Activated naive CD4-positive, alpha-beta T cell treated with anti-CD3 and anti-CD28 coated beads, Interleukin-2, amount 50 U/mL, for 72 hours (primary cell): Measurements from ENCODE around the gene RNF157. TPM values are rescaled to one million over a fixed set of nuclear protein-coding genes. Genes with fewer than 3 reads are reported as not detected.
"Not testable (repeated sequence)": the region's sequence is repeated elsewhere in the genome, so short reads cannot be mapped to it uniquely, and the experiment has no call there.

Experiments used
- ATAC-seq, 2 donors: fragments of 150-1000 bp; cut with Tn5 transposase; 2 replicates each; pipeline ENCODE4 v1.10.0; 2021; ENCODE audit warnings: mild to moderate bottlenecking in 2 of 2, moderate library complexity in 2 of 2
- DNase-seq, 2 donors: peaks; one replicate each; pipeline ENCODE4 v3.0.0; 2021 to 2022; ENCODE audit warnings: low spot score in 2 of 2
- H3K27ac Mint-ChIP-seq, 2 donors: one replicate each; pipeline ENCODE4 v1.8.0; 2022; ENCODE audit warnings: mild to moderate bottlenecking in 2 of 2, mixed read lengths in 2 of 2
- H3K36me3 Mint-ChIP-seq, 2 donors: one replicate each; pipeline ENCODE4 v1.8.0; 2022; ENCODE audit warnings: mixed read lengths in 2 of 2
- H3K9me3 Mint-ChIP-seq, 2 donors: one replicate each; pipeline ENCODE4 v1.8.0; 2022; ENCODE audit warnings: mixed read lengths in 2 of 2
- total RNA-seq, 2 donors: library from RNA; stranded (reverse); gene quantifications; one replicate each; pipeline ENCODE4 v1.2.3, GENCODE V29; 2022

Gene RNF157
- total RNA-seq, 2 donors from 2014 or later = 22.0 to 35.1 TPM

DNA sequence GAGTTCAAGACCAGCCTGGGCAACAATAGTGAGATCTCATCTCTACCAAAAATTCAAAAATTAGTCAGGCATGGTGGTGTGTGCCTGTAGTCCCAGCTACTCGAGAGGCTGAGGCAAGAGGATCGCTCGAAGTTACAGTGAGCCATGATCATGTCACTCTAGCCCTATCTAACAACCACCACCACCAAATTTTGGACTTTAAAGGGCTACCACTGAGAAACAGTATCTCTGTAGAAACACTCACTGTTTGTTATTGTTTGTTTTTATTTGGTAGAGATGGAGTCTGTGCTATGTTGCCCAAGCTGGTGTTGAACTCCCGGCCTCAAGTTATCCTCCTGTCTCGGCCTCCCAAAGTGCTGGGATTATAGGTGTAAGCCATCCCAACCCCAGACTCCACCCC is 23.6 kb upstream of the RNF157 start:
- ATAC-seq (no peak), DNase-seq (no peak)
- peak overlapping the region; percentile 98 to 99 for H3K27ac Mint-ChIP-seq
- H3K9me3 Mint-ChIP-seq = no peaks in the 10 kb centered on the region
- peaks cover 20 to 39% of the 10 kb centered on the region in 2 donors for H3K36me3 Mint-ChIP-seq

DNA sequence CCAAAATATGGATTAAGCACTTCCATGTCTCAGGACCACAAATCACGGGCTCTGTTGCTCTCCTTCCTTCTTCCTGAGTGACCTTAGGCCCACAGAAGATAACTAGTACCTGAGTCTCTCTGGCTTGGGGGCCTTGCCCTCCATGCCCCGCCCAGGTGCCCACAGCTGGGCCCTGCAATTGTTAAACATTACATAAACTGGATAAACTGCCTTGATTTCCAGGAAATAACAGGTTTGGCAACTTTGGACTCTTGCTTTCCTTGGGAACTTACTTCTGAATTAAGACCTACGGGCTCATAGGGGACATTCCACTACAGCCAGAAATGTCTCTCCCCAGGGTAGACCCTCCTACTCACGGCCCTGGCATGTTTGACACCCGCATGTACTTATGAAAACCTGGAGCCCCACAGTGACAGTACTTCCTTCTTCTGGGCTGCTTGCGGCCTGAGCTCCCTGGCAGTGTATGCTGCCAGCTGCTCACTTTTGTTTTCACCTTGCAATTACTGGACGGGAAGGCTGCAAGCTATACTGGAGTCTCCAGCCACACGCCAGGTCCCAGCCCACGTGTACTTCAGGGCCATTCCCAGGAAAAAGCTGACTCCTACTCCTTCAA is 22.5 kb upstream of the RNF157 start:
- DNase-seq (peak in 1 of 2 donors; percentile 60), ATAC-seq (no peak)
- peak overlapping the region; percentile 91 to 98 for H3K27ac Mint-ChIP-seq
- no peaks in the 10 kb centered on the region for H3K9me3 Mint-ChIP-seq
- peaks cover 14 to 32% of the 10 kb centered on the region in 2 donors for H3K36me3 Mint-ChIP-seq

DNA sequence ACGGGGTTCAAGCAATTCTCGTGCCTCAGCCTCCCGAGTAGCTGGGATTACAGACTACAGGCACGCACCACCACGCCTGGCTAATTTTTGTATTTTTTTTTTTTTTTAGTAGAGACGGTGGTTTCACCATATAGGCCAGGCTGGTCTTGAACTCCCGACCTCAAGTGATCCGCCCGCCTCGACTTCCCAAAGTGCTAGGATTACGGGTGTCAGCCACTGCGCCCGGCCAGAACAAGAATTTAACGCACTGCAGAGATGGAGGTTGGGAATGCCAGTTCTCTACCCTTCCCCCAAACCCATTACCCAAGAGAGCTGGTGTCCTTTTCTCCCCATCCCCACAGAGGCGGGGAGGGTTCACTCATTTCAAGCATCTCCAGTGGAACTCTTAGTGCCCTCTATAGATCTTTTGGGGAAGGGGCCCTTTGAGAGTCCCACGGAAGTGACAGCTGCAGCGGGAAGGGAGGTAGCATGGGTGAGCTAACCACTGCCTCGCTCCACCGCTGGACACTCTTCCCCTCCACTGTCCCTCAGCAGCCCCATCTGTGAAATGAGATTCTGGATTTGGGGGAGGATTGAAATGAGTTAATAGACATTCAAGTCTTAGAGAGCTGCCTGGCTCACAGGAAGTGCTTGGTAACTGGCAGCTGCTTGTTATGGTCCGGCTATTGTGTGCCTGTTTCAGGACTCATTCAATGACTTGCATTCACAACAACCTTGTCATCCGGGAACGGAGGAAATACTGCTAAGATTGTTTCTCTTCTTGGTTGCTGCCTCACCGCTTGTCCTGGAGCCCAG is 21.3 kb upstream of the RNF157 start:
- ATAC-seq = no peak
- H3K36me3 Mint-ChIP-seq = peaks cover 3 to 24% of the 10 kb centered on the region in 2 donors
- peak overlapping the region; percentile 91 to 98 for H3K27ac Mint-ChIP-seq
- DNase-seq = no peak
- H3K9me3 Mint-ChIP-seq = peaks cover 0 to 4% of the 10 kb centered on the region in 2 donors

DNA sequence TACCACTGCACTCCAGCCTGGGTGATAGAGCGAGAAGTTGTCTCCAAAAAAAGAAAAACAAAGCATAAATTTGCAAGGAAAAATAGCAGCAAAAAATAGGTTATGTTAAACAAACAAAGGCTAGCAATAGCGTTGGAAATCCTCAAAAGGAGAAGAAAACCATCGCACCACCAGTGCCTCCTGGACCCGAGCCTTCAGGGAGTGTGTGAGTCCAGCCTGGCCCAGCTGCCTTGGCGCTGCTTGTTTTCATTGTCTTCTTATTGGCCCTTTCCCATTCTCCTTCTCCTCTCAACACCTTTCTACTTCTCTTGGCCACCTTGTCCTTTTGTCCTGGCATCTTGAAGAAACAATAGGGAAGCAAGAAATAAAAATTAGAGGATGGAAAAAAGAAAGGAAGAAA is 20.4 kb upstream of the RNF157 start:
- DNase-seq (no peak), ATAC-seq (no peak)
- Mint-ChIP-seq H3K27ac (no peak overlapping the region), H3K9me3 (peaks cover 0 to 5% of the 10 kb centered on the region in 2 donors), H3K36me3 (peaks cover 0 to 21% of the 10 kb centered on the region in 2 donors)

- peaks cover 0 to 21% of the 10 kb centered on the region in 2 donors for H3K36me3 Mint-ChIP-seq
- peaks cover 0 to 5% of the 10 kb centered on the region in 2 donors for H3K9me3 Mint-ChIP-seq
- ATAC-seq = no peak
- DNase-seq = no peak
- no peak overlapping the region for H3K27ac Mint-ChIP-seq
Observed at GRCh38 chr17:76260220-76260619, 19.9 kb upstream of the RNF157 start.

DNA sequence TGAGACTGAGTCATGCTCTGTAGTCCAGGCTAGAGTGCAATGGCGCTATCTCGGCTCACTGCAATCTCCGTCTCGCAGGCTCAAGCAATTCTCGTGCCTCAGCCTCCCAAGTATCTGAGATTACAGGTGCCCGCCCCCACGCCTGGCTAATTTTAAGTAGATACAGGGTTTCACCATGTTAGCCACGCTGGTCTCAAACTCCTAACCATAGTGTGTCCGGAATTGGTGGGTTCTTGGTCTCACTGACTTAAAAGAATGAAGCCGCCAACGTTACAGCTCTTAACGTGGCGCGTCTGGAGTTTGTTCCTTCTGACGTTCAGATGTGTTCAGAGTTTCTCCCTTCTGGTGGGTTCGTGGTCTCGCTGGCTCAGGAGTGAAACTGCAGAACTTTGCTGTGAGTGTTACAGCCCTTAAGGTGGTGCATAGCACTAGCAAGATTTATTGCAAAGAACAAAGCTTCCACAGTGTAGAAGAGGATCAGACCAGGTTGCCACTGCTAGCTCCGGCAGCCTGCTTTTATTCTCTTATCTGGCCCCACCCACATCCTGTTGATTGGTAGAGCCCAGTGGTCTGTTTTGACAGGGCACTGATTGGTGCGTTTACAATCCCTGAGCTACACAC is 16.2 kb upstream of the RNF157 start:
- ATAC-seq = peak; percentile 59 to 77
- H3K9me3 Mint-ChIP-seq, DNase-seq: not testable (repeated sequence)
- peaks cover 4 to 14% of the 10 kb centered on the region in 2 donors for H3K36me3 Mint-ChIP-seq
- H3K27ac Mint-ChIP-seq = peak overlapping the region; percentile 55 to 97

DNA sequence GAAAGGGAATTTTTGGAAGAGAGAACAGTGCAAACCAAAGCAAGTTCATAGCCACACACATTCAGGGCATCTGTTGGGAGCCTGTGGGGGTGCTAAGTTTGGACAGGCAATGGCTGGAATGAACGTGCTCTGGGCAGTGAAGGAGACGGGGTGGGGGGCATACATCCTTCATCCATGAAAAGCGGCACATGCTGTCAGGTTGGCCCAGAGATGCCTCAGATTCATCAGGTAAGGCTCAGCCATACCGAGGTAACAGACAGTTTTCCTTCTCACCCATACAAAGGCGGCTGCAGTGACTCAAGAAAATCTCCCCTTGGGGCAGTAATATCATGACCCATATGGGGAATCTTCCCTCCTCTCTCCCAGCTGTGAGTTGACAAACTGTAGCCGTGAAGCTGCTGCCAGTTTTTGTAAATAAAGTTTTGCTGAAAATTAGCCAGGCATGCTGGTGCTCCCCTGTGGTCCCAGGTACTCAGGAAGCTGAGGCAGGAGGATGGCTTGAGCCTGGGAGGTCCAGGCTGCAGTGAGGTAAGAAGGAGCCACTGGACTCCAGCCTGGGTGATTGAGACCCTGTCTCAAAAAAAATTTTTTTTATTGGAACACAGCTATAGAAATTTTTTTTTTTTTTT is 15.6 kb upstream of the RNF157 start:
- ATAC-seq (peak in 1 of 2 donors; percentile 34), DNase-seq (no peak)
- H3K27ac Mint-ChIP-seq = peak overlapping the region; percentile 36 to 55
- H3K36me3 Mint-ChIP-seq = peaks cover 4 to 14% of the 10 kb centered on the region in 2 donors
- peaks cover 3 to 9% of the 10 kb centered on the region in 2 donors for H3K9me3 Mint-ChIP-seq

DNA sequence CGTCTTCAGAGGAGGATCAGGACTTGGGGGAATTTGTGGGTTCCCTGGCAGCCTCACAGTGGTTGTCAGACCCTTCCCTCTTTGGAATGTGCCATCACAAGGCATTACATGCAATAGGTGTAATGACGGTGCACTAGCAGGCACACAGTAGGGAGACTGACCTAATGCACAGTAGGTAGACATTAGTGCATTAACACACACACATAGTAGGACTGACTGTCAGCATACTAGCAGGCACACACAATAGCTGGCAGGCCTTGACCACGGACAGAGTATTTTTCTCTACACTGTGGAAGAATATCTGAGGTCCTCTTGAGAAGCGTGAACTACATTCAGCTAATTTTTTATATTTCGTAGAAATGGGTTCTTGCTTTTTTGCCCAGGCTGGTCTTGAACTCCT is 14.0 kb upstream of the RNF157 start:
- DNase-seq (no peak), ATAC-seq (no peak)
- H3K27ac Mint-ChIP-seq = no peak overlapping the region
- peaks cover 4 to 14% of the 10 kb centered on the region in 2 donors for H3K36me3 Mint-ChIP-seq
- H3K9me3 Mint-ChIP-seq = peaks cover 3 to 9% of the 10 kb centered on the region in 2 donors

- H3K36me3 Mint-ChIP-seq = peaks cover 4 to 14% of the 10 kb centered on the region in 2 donors
- H3K9me3 Mint-ChIP-seq = peaks cover 3 to 9% of the 10 kb centered on the region in 2 donors
- no peak overlapping the region for H3K27ac Mint-ChIP-seq
- no peak for ATAC-seq
- DNase-seq = peak in 1 of 2 donors; percentile 9
Observed at GRCh38 chr17:76253841-76254240, 13.5 kb upstream of the RNF157 start.

DNA sequence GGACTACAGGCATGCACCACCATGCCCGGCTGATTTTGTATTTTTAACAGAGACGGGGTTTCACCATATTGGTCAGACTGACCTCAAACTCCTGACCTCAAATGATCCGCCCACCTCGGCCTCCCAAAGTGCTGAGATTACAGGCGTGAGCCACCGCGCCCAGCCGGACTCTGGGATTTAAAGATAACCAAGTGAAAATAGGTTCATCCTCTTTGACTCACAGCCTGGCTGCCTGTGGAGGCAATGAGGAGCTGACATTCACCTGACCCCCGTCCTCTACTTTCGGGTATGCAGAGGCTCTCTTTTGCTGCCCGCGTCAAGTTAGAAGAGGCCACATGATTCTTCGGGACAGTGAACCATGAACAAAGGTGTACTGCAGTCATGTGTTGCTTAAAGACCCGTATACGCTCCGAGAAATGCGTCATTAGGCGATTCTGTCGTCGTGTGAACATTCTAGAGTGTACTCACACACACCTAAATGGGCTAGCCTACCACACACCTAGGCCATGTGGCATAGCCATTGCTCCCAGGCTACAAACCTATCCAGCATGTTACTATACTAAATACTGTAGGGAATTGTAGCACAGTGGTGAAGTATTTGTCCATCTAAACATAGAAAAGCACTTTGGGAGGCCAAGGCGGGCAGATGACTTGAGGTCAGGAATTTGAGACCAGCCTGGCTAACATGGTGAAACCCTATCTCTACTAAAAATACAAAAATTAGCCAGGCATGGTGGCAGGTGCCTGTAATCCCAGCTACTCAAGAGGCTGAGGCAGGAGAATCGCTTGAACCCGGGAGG is 12.9 kb upstream of the RNF157 start:
- peak in 1 of 2 donors; percentile 54 for DNase-seq
- Mint-ChIP-seq H3K27ac (peak overlapping the region; percentile 87 to 96), H3K36me3 (peaks cover 4 to 14% of the 10 kb centered on the region in 2 donors)
- not testable (repeated sequence) for H3K9me3 Mint-ChIP-seq
- ATAC-seq = peak in 1 of 2 donors; percentile 22

- DNase-seq (peak in 1 of 2 donors; percentile 55), ATAC-seq (peak; percentile 40 to 76)
- Mint-ChIP-seq H3K9me3 (peaks cover 3 to 9% of the 10 kb centered on the region in 2 donors), H3K36me3 (peaks cover 4 to 14% of the 10 kb centered on the region in 2 donors), H3K27ac (peak overlapping the region; percentile 87 to 96)
Observed at GRCh38 chr17:76252040-76252954, 12.0 kb upstream of the RNF157 start.

DNA sequence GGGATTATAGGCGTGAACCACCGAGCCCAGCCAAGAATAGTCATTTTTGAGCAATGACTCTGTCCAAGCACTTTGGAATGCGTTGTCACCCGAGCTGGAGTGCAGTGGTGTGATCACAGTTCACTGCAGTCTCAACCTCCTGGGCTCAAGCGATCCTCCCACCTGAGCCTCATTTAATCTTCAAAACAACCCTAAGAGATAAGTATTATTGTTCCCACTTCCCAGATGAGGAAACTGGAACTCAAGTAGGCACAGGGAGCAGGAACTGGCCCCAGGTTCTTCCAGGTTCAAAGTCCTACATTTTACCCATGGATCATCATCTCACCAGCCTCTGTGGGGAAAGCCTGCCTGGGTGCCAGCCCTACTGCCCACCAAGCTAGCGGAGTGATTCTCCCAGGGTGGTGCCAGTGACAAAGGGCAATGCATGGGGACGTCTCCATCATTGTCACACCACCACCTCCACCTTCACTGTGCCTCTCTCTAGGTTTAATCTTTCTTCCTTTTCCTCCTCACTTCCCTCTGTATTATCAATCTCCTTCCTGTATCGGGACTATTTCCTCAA is 11.3 kb upstream of the RNF157 start:
- Mint-ChIP-seq H3K9me3 (peaks cover 3 to 4% of the 10 kb centered on the region in 2 donors), H3K36me3 (peaks cover 4 to 9% of the 10 kb centered on the region in 2 donors), H3K27ac (peak overlapping the region; percentile 87 to 96)
- ATAC-seq = peak in 1 of 2 donors; percentile 1
- DNase-seq = no peak

DNA sequence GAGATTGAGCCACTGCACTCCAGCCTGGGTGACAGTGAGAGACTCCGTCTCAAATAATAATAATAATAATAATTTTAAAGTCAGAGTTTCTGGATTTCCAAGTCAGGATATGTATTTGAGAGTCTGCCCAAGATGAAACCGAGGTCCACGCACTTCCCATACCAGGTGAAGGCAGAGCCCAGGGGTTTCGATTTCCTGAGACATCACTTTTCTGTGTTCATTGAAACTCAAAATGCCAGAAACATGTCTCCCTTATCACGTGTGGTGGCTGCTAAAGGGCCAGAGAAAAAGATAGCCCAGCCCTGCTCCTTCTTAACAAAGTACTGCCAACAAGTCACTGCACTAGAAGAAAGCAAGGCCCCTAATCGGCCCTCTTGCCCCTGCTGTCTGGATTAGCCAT is 9.8 kb upstream of the RNF157 start:
- Mint-ChIP-seq H3K9me3 (peaks cover 3 to 4% of the 10 kb centered on the region in 2 donors), H3K27ac (no peak overlapping the region), H3K36me3 (peaks cover 4 to 6% of the 10 kb centered on the region in 2 donors)
- ATAC-seq (no peak), DNase-seq (no peak)

GRCh38 chr17:76248013-76248782 is 7.9 kb upstream of the RNF157 start:
- Mint-ChIP-seq H3K9me3 (peaks cover 3 to 4% of the 10 kb centered on the region in 2 donors), H3K36me3 (peaks cover 4 to 6% of the 10 kb centered on the region in 2 donors), H3K27ac (no peak overlapping the region)
- ATAC-seq = no peak
- peak in 1 of 2 donors; percentile 38 for DNase-seq
